Upper lobe of right lung (tissue), 1 donor: ENCODE data around the gene ZNF717. TPM values are rescaled to one million over a fixed set of nuclear protein-coding genes. Genes with fewer than 3 reads are reported as not detected.

Experiments
- ATAC-seq: fragments of 200-7000 bp; cut with Tn5 transposase; one replicate; pipeline ENCODE4 v1.9.1; 2020; ENCODE audit warnings: mild to moderate bottlenecking, moderate library complexity
- DNase-seq: peaks from one replicate; pipeline ENCODE4 v3.0.0-alpha.2; 2020
- H3K27ac ChIP-seq: fragments of 200-600 bp; one replicate; pipeline ENCODE4 v1.8.0; 2022
- H3K27me3 ChIP-seq: fragments of 200-600 bp; one replicate; pipeline ENCODE4 v1.8.0; 2022; ENCODE audit warnings: mild to moderate bottlenecking
- H3K36me3 ChIP-seq: fragments of 200-600 bp; one replicate; pipeline ENCODE4 v1.8.0; 2022
- H3K4me1 ChIP-seq: fragments of 200-600 bp; one replicate; pipeline ENCODE4 v1.8.0; 2022
- H3K4me3 ChIP-seq: fragments of 200-600 bp; one replicate; pipeline ENCODE4 v1.8.0; 2022; ENCODE audit warnings: mild to moderate bottlenecking
- H3K9me3 ChIP-seq: fragments of 200-600 bp; one replicate; pipeline ENCODE4 v1.8.0; 2022
- intact Hi-C: fragments of 100-400 bp; cut with DNase I; formaldehyde crosslinking; loops from one replicate; pipeline ENCODE4 v1.11.0; 2022
- microRNA-seq: library from miRNA; unstranded; fragments of <30 nt; microRNA quantifications from one replicate; pipeline ENCODE4 v1.2.0, GENCODE V29; 2020; ENCODE audit warnings: borderline microRNAs expressed
- total RNA-seq: library from RNA; stranded (reverse); fragmentation: NEBNext Ultra II Directional; extraction: Animal tissue kit (Norgen Biotek cat#: 25700); gene quantifications from one replicate; pipeline ENCODE4 v1.2.1, GENCODE V29; 2021
- TF ChIP-seq, protein P1 (sequence below): fragments of 200-600 bp; IDR thresholded peaks from one replicate; pipeline ENCODE4 v1.8.0; 2022; ENCODE audit warnings: antibody characterized with exemption
- donor health status: DM: no; HTN: yes; CAD: no; lungs with severe emphysema.

The ZNF717 gene
- total RNA-seq, 1 donor from 2014 or later, result 11.0 TPM

DNA sequence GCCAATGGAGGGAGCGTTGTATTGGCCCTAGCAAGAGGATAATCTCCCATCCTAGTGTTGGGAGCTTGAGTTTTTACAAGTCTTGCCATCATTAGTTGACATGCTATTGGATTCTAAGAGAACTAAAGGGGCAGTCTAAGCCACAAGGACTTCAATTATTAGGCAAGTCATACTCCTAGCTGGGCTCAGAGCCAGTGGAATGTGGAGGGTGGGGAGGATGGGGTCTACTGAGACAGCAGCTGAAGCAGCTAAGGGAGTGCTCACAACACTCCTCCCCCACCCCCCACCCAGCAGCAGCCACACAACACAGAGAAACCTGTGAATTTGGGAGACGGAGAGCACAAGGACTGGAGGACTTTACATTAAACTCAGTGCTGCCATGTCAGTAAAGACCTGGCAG, 93.3 kb downstream of the ZNF717 start:
- Histone ChIP-seq H3K27ac (no peak overlapping the region), H3K9me3 (peaks cover 6% of the 10 kb centered on the region), H3K4me3 (no peak overlapping the region), H3K27me3 (no peaks in the 10 kb centered on the region), H3K4me1 (no peaks in the 10 kb centered on the region), H3K36me3 (no peaks in the 10 kb centered on the region)
- intact Hi-C loops, result no loop called here
- ATAC-seq (no peak), DNase-seq (no peak)
- TF ChIP-seq, protein P1, sequence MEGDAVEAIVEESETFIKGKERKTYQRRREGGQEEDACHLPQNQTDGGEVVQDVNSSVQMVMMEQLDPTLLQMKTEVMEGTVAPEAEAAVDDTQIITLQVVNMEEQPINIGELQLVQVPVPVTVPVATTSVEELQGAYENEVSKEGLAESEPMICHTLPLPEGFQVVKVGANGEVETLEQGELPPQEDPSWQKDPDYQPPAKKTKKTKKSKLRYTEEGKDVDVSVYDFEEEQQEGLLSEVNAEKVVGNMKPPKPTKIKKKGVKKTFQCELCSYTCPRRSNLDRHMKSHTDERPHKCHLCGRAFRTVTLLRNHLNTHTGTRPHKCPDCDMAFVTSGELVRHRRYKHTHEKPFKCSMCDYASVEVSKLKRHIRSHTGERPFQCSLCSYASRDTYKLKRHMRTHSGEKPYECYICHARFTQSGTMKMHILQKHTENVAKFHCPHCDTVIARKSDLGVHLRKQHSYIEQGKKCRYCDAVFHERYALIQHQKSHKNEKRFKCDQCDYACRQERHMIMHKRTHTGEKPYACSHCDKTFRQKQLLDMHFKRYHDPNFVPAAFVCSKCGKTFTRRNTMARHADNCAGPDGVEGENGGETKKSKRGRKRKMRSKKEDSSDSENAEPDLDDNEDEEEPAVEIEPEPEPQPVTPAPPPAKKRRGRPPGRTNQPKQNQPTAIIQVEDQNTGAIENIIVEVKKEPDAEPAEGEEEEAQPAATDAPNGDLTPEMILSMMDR, result no peak

DNA sequence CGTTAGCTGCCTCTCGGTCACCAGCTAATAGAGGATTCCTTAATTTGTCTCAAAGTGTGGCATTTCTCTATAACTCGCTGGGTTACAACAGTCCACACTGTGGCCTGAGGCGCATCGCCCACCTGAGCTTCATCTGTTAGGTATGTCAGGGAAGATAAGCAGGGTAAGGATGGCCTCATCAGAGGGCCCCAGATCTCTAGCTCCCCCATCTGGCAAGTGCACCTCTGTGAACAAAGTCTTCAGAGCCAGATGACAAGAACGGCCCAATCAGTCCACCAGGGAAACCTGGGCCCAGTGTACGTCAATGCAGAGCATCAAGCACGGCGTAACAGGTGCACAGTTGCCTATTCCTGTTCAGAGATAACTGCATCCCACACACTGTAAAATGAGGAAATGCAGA, 98.0 kb downstream of the ZNF717 start:
- no peaks in the 10 kb centered on the region for H3K9me3 ChIP-seq
- H3K27me3 ChIP-seq, result no peaks in the 10 kb centered on the region
- H3K4me1 ChIP-seq, result no peaks in the 10 kb centered on the region
- ATAC-seq, result no peak
- H3K4me3 ChIP-seq, result no peak overlapping the region
- no peak overlapping the region for H3K27ac ChIP-seq
- H3K36me3 ChIP-seq, result no peaks in the 10 kb centered on the region
- intact Hi-C loops, result no loop called here
- DNase-seq, result no peak
- TF ChIP-seq, protein P1, result no peak

Small RNA genes within 50 kb of the gene (microRNA-seq; reads per million reads assigned to microRNA genes)
- not detected for gene MIR4273

Other genes with a start within 250 kb of the ZNF717 start
- not detected for gene FRG2C, start 121.2 kb downstream of the ZNF717 start, total RNA-seq